CD4-positive, alpha-beta T cell treated with Interleukin-17A for 4 hours (primary cell): ENCODE measurements around the gene SPDEF.

Source experiments
- DNase-seq: peaks from one replicate; pipeline ENCODE4 v3.0.0-alpha.2; 2020; ENCODE audit warnings: mixed read lengths

The SPDEF gene

DNA sequence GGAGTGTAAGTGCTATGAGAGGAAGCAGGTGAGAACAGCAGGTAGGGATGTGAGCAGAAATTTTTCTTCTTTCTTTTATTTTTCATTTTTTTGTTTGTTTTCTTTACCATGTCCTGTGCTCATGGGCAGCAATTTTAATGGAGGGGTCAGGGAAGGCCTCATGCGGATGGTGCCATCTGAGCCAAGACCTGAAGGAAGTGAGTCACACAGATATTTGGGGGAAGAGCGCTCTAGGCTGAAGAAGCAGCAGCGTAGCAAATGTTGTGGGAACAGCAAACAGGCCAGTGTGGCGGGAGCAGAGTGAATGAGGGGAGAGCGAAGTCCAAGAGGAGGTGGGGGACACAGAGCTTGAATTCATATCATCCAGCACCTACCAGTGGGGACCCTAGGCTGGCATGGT lies 12.7 kb downstream of the SPDEF start:
- no peak for DNase-seq

DNA sequence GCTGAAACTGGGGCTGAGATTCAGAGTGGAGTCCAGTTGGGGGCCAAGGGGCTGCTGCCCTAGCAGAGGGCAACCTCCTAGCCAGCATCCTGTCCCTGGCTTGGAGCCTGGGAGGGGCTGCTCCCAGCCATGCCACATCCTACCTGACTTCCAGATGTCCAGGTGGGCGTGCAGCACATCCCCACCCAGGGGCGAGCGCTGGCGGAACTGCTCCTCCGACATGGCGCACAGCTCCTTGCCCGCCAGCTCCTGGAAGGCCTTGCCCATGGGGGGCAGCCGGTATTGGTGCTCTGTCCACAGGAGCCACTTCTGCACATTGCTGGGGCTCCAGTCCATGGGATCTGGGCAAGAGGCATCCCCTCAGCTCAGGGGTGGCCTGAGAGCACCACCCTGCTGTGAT lies 15.3 kb downstream of the SPDEF start:
- no peak for DNase-seq

DNA sequence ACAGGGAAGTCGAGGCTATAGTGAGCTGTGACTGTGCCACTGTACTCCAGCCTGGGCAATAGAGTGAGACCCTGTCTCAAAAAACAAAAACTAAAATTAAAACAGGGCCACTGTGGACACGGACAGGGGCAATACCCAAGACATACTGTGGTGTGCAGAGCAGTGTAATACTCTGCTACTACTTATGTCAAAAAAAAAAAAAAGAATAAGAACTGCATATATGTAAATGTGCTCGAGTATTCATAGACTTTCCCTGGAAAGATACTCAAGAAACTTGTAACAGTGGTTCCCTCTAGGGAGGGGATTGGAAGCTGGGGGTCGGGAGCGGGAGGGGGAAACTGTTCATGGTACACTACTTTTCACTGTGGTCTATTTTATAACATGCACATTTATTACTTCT lies 15.9 kb downstream of the SPDEF start:
- no peak for DNase-seq

DNA sequence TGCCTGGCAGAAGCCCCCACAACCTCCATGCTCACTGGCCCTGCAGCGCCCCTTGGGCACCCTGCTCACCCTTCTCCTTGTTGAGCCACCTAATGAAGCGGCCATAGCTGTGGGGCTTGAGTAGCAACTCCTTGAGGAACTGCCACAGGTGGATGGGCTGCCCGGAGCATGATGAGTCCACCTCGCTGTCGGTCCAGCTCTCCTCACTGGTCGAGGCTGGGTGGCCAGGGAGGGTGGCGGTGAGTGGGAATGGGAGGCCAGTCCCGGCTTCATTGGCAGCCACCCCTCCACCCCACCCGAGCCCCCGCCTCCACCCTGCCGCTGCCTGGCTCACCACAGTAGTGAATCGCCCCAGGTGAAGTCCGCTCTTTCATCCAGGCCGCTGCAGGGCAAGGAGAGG lies 16.9 kb downstream of the SPDEF start:
- DNase-seq: no peak

DNA sequence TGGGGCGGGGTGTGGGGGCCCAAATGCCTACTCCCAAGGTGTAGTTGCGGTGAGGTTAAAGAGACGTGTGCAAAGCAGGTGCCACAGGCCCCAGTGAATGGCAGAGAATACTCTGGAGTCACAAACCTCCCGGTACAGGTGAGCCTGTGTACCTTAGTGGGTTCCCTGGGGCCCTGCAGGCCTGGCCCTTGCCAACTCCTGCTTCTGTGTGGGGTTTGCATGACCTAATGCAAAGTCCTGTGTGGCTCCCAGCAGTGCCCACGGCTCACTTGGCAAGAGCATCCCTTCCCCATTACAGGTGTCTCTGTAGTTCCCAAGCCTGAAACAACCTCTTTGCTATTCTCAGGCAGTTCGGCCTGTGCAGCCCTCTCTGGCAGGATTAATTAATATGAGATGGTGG lies 17.5 kb downstream of the SPDEF start:
- no peak for DNase-seq

DNA sequence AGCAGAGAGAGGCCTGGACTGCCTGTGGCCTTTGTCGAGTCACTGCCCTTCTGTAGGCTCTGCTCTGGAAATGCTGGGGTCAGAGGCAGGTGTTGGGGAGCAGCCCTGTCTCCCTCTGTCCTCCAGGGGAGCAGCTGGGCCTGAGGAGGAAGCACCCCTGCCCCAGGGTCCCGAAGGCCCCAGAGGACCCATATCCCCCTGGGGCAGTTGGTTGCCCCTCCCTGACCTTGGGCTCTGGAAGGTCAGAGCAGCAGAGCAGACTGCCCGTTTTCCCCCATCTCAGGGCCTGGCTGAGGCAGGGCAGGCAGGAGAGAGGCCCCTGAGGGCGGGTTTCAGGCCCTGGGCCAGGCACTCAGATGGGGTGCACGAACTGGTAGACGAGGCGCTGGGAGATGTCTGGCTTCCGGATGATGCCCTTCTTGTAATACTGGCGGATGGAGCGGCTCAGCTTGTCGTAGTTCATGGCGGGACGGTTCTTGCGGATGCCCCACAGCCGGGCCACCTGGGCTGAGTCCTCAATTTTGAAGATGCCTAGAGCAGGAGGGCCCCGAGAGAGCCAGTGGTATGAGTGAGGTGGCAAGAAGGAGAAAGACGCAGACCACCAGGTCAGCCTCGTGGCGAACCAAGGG lies 18.1 kb downstream of the SPDEF start:
- DNase-seq: no peak

DNA sequence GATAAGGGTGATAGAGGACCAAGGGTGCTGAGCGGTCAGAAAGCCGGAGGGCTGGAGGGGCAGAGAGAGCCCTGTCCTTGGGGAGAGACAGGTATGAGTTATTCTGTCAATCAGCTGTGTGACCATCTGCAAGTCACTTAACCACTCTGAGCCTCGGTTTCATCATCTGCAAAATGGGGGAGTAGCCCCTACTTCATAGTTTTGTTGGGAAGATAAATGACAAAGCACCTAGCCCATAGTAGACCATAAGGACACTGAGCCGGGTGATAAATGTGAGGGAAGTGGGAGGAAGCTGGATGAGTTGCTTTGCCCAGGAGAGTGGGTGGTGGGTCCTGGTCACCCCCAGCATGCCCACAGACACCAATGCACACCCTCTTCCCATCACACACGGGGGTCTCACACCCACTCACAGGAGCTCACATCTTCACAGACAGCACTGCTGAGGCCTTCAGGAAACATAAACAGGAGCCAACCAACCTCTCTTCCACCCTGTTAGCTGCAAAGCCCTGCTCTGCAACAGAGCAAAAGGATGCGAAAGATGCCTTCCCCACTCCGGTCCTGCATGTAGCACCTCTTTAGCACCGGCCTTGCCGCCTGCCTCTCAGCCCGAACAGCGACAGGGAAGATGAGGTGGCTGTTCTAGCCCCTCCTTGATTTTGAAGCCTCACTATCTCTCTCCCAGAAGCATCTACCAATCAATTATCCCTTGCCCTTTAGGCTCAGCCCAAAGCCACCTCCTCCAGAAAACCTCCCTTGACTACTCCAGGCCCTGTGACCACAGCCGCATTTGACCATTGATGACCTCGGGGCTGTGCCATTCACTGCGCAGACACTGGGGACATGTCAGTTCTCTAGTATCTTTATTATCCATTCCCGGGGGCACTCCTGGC lies 18.9 kb downstream of the SPDEF start:
- DNase-seq: no peak

DNA sequence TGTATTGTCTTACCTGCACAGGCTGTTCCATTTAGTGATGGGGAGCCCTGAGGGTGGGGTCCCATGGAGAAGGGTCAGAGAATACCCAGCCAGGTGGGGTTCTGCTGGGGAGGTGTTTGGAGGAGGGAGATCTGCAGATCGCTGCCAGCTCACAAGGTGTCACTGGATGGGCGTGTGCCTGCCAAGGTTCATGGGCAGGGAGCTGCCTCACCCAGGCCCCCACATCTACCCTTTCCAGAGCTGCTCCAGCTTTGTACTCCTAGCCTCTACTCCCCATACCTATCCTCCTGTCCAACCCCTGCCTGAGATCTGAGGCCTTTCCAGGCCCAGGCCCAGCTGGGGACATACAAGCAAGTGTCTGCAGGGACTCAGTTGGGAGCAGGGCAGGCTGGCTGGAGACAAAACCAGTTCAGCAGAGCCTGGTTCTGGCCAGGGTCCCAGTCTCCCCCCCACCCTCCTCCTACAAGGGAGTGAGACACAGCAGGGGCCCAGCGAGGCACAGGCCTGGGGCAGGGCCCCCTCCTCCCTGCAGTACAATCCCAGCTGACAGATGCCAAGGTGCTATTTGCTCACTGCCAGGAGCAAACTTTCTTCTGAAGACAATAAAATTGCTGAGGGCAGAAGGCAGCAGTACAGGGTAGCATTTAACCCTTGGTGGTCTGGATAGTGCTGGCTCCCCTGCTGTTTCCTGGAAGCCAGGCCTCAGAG lies 19.7 kb downstream of the SPDEF start:
- DNase-seq: no peak

DNA sequence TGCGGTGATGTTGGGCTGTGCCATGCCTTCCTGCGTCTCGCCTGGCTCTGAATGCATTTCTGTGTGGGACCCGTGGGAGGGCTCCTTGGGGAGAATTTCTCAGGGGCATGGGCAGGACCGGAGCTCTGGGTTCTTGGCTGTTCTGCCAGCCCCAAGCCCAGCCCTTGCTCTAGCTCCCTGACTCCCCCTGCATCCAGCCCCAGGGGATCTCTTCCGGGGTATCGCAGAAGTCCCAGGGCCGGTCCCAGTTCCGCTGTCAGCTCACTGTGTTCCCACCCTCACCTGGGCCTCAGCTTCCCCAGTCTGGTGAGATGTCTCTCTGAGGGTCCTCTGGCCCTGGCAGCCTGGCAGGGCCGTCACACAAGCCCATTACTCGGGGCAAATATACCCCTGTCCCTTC lies 20.5 kb downstream of the SPDEF start:
- no peak for DNase-seq

DNA sequence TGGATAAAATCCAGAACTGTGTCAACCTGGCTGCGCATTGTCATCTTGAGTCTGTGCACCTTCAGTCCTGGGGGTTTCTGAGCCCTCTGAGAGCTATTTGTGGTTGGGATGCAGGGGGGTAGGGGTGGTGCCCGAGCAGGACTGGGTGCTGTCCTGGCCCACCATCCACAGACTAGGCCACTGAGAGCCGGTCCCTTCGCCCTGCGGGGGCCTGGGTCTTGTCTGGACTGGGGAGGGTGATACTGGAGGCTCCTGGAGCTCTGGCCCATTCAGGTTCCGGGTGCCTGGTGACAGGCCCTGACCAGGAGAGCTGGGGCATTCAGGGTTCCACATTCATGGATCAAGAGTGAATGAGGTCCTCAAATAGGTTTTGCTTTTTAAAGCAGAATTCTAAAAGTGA lies 20.9 kb downstream of the SPDEF start:
- no peak for DNase-seq

DNA sequence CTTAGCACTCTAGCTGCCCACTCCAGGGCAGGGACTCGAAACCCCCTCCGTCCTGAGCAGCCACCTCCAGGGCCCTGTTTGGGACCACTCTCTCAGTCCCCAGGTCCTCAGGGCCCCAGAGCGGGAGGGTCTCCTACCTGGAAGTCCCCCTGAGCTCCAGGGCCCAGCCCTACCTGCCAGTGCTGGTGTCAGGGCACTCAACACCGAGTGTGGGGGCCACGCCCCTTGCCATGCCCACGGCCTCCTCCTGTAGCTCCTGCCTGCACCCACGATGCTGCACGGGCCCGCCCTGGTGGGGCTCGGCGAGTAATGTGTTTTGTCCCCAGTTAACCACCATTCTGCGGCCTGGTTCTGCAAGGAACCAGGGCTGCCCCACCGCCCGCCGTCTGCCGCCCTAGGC lies 21.5 kb downstream of the SPDEF start:
- DNase-seq: no peak

DNA sequence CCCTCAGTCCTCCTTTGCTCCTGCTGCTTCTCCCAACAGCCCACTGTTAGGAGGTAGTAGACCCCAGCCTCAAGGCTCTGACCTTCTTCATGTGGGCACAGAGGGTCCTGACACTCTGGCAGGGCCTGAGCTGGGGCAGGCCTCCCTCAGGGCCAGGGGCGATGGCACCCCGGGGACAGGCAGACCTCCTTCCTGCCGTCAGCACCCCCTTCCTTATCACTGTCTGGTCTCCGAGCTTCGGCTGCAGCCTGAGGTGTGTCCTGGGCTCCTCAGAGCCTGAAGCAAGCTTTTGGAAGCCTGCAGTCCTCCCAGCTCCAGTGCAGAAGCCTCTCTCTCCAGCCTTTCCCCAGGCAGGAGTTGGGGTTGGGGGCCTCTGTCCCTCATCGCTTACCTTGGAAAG lies 22.0 kb downstream of the SPDEF start:
- no peak for DNase-seq

DNA sequence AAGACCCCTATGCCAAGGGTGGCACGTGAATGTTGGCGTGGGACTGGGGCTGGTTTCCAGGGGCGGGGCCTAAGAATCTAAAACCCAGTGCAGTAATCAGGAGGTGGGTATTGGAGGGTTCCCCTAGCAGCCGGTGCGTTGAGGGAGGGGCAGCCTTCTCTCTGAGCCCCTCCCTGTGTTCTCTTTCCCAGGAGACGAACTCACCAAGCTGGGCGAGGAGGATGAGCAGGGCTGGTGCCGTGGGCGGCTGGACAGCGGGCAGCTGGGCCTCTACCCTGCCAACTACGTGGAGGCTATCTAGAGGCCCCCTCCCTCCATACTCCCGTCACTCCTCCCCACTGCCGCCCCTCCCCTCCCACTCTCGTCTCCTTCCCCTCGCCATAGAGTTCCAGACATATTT lies 23.9 kb downstream of the SPDEF start:
- no peak for DNase-seq

DNA sequence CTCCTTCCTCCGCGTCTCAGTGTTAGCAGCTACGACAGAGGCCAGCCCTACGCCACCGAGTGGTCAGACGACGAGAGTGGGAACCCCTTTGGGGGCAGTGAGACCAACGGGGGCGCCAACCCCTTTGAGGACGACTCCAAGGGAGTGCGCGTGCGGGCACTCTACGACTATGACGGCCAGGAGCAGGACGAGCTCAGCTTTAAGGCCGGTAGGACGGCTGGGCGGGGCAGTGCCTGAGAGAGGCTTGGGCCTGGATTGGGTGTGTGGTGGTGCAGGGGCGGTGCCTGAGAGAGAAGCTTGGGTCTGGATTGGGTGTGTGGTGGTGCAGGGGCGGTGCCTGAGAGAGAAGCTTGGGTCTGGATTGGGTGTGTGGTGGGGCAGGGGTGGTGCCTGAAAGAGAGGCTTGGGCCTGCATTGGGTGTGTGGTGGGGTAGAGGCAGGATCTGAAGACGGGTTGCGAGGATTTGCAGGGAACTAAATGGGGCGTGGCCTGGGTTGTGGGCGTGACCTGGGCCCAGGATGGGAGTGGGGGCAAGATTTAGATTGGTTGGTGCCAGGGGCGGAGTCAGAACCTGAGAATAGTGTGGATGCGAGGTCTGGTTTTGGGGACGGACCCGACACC lies 24.4 kb downstream of the SPDEF start:
- peak; percentile 47 for DNase-seq

DNA sequence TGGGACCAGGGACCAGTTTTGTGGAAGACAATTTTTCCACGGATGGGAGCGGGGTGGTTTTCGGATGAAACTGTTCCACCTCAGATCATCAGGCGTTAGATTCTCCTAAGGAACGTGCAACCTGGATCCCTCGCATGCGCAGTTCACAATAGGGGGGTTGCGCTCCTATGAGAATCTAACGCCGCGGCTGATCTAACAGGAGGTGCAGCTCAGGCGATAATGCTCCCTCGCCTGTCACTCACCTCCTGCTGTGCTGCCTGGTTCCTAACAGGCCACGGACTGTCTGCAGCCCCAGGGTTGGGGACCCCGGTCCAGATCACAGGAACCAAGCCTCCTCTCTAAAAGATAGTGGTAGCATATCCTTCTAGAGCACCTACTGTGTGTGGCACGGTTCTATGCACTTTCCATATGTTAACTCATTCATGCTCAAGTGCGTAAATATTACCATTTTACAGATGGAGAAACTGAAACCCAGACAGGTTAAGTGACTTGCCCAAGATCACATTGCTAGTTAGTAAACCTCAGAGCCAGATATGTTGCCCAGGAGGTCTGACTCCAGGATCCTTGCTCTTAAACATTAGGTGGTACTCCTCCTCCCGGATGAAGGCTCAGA lies 25.3 kb downstream of the SPDEF start:
- no peak for DNase-seq

DNA sequence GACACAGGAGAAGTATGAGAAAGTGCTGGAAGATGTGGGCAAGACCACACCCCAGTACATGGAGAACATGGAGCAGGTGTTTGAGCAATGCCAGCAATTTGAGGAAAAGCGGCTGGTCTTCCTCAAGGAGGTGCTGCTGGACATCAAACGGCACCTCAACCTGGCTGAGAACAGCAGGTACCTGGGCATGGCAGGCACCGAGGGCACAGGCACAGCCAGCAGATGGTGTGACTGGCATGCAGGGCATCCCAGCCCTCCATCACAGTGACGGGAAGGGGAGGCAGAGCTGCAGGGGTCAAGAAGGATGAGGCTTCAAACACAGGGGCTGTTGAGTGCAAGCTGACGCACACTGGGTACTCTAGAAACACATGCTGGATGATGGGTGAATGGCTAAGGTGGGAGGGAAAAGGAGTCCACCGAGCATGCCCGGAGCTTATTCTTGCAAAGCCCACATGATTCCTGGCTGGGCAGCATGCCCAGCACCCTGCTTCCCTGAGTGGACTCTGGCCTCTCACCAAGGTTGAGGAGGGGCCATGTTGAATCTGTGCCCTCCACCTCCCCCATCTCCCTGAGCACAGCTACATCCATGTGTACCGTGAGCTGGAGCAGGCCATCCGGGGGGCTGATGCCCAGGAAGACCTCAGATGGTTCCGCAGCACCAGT lies 26.3 kb downstream of the SPDEF start:
- DNase-seq: no peak

DNA sequence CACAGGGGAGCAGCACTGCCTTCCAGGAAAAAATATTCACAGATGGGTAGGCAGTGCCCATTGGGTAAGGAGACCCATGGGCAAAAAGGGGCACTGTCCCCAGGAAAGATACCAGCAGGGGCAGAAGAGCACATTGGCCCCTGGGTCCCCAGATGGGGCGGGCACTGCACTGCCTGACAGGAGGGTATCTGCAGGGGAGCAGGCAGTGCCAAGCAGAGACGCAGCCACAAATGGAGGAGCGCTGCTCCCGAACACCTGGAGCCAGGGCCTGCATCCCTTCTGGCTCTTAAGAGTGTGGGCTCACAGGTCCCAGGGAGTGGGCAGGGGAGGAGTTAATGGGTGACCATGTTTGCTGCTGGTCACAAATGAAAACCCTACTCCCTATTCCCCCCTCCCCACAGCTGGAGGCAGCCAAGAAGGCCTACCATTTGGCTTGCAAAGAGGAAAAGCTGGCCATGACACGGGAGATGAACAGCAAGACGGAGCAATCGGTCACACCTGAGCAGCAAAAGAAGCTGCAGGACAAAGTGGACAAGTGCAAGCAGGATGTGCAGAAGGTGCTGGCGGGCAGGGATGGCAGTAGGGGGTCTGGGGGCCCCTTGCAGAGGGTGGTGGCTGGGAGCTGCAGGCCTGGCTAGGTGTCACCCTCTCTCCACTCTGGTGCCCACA lies 27.0 kb downstream of the SPDEF start:
- no peak for DNase-seq

DNA sequence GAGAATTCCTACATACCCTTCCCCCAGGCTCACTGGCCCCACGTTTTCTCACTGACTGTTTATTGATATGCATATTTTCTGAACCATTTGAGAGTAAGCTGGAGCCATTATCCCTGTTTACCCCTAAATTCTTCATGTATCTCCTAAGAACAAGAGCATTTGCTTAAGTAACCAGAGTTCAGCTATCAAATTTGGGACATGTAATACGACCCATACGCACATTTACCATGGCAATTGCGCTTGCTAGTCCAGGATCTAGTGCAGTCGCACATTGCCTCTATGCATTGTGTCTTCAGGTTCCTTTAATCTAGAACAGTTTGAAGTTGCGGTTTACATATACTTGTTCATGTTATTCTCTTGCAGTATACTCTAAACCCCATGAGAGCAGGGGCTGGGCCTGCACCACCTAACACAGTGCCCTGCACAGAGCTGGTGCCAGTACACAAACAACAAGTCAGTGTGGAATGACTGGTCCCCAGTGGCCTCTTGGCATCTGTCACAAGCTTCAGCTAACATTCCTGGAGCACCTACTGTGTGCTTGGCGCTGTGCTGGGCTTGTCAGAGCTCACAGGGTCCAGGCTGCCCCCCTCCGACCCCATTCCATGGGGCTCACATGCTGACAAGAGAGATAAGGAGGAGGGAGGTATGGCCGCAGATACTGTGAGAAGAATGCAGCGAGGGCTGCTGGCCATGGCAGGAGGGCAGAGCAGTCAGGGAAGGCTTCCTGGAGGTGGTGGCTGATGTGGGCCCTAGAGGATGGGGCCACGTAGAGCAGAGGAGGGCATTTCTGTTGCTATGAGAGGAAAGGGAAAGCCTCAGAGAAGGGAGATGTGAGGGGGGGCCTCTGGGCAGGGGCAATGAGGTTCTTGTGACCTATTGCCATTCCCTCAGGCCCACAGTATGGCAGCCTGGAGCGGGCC lies 28.1 kb downstream of the SPDEF start:
- DNase-seq: no peak

DNA sequence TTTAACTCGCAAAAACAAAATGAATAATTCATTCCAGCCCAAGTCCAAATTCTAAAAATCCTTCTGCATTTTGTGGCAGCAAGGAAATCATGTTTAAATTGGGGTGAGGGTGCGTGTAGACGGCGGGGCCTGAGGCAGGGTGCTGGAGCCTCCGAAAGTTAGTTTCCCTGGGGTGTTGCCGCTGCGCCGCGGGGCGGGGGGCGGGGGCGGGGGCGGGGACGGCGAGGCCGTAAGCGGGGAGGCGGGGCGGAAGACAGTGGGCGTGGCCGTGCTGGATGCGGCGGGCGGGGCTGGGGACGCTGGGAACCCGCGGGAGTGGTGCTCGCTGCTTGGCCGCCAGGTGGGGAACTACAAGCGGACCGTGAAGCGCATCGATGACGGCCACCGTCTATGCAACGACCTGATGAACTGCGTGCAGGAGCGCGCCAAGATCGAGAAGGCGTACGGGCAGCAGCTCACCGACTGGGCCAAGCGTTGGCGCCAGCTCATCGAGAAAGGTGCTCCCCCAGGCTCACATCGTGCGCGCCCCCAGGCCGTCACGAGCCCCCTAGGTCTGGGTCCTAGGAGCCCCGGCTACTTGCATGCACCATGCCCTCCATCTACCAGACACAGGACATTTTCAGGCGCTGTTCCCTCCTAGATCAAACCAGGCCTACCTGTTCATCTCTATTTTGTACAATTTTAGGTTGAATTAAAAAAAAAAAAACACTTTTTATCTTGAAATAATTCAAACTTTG lies 29.0 kb downstream of the SPDEF start:
- DNase-seq: peak; percentile 99
